CD4-positive, alpha-beta T cell treated with Interleukin-12 subunit alpha and Interleukin-12 subunit beta, for 1 hour (primary cell): ENCODE data around the gene RBP5.

ENCODE experiments used
- DNase-seq: peaks from one replicate; pipeline ENCODE4 v3.0.0-alpha.2; 2020

Gene RBP5

DNA sequence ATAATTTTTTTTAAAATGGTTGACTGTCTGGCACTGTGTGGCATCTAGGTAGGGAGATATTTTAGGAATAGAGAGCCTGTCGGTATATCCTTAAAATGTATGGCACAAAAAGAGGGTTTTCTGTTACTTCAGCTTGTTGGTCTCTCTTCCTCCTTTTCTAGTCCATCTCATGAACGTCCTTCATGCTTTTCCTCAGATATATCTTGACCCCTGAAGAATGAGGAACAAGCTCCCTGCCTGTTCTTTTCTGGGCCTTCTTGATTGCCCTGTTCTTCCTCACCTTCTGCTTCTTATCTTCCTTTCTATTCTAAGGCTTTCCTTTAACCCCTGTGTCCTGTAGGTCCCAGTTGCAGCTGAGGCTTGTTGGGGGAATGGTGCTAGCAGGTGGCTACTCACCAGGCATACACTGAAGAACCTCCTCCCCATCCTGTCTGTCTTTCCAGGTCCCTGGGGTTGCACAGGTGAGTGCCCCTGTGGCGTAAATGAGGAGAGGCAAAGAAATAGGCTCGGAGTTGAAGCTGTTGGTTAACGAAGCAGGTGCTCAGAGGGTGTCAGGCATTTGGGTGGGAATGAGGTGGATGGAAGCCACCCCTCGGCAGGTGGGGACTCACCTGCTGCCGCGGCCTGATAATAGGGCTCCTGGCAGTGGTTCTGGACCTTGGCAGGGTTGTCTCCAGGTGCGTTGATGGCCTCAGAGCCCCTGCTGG is 29.2 kb downstream of the RBP5 start:
- DNase-seq = no peak

DNA sequence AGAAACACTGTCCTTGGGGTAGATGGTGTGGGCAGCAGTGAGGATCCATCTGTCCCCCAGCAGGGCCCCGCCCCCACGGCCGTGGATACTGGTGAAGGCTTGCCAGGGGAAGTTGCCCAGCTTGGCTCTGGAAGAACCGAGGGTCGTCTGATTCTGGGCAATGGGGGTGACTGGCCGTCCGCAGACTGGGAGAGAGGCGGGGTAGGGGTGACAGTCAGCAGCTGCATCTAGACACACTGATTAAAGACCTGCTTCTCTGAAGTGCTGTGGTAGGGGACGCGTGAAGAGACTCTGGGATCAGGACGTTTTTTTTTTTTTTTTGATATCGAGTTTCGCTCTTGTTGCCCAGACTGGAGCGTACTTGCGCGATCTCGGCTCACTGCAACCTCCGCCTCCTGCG is 31.7 kb downstream of the RBP5 start:
- DNase-seq = no peak

DNA sequence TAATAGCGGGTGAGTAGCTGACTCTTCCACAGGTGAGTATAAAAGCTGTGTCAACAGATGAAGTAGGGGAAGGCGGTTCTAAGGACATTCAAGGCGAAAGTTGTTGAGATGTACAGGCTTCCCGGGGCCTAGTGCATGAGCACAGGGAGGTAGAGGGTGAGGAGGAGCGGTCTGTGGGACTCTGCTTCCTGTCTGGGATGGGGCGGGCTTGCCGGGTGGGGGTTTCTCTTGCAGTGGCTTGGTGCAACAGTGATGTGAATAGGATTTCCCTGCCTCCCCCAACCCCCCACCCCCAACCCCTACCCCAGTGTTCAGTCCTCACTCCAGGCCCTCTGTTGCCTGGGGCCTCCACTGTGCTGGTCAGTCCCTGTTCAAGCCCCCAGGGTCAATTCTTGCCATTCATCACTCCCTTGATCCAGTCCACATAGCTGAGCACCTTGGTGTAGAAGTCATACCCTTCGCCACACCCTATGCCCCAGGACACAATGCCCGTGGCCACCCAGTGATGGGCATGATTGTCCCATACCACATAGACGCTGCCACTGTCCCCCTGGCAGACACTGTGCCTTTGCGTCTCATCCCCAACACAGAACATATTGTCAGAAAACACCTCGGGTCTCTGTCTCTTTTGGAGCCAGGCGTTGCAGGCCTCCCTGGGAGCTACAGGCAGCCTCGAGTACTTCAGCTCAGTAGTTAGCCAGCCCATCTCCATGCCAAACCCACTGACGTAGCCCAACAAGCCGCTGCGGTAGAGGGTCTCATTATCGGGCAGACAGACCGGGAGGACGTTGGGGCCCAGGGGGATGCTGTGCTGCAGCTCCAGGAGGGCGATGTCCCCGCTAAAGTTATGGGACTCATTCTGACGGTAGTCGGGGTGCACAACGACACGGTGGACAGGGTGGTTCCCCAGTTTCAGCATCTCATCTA is 32.4 kb downstream of the RBP5 start:
- no peak for DNase-seq

DNA sequence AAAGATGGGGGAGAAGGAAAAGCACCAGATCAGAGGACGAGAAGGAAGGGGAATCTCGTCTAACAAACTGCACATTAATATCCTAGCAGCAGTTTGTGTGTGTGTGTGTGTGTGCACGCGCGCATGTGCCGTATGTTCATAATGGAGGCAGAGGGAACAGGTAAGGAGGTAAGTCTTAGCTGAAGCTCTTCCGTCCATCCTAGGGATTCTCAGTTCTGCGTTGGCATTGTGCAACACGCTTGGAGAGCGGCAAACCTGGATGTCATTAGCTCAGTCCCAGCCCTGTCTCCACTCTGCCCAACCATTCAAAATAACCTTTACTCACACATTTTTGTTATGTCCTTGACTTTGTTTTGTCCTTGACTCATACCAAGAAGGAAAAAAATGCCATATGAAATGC is 34.8 kb downstream of the RBP5 start:
- DNase-seq = no peak

DNA sequence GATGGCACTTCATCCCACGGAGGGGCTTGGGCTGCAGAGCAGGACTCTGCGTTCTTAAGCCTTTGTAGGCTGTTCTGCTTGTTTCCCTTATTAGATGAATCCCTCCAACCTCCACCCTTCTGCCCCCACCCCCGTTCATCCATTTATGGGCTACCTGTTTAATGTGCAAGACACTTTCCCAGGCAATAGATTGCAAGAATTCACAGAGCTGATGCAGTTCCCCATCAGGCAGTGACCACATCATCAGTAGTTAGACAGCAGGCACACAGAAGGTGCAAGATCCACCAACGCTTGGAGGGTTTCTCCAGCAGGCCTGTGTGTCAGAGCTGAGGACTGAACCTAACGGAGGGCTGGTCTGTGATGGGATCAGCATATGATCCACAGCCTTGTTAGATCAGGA is 35.2 kb downstream of the RBP5 start:
- no peak for DNase-seq

DNA sequence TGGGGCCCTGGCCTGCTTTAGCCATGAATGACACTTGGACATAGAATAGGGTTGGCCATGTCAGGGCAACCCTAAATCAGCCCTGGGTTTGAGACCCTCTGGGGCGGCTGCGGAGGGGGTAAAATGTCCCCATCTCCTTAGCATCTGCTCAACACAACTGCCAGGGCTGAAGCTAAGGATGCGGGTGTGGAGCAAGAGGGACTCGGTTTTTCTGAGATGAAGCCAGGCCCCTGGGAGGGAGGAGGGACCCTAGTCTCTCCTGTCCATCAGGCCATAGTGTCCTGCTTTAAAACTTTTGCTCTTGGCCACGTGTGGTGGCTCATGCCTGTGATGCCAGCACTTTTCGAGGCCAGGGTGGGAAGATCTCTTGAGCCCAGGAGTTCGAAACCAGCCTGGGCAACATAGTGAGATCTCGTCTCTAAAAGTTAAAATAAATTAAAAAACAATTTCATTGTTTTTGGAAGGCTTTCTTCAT is 35.7 kb downstream of the RBP5 start:
- no peak for DNase-seq

DNA sequence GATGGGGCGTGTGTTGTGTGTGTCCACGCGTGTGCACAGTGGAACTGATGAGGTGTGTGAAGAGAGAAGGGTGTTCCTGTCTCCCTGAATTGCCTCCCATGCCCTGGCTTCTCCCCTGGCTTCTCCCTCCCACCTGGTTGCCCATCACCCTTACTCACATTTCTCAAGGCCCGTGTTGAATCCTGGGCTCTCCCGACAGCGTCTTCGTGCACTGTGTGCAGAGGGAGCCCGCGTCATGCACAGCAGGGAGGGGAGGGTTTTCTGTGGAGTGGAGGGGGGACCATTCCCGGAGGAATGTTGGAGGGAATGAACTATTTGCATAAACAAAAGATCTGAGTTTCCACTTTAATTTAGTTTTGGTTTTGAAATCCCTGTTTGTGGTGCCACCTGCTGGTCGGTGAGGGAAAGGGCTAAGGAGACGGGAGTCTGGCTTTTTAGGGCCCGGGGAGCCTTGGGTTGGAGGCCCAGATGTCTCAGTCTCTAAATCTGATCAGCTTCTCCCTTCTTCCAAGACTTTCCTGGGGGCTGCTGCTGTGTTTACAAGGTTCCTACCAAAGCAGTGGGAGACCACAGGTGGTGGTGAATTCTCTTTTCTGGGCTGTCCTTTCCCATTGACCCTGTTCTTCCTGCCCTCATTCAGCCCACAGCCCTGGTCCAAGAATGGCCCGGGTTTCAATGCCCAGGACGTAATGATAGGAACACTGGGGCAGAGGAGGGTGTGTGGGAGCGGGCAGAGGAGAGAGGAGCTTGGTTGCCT is 36.3 kb downstream of the RBP5 start, which contains the start of gene C1R:
Gene C1R (minus strand): TSS at position 217 of the 757 bp plus-strand sequence. CDS start 57 bp downstream, at position 160.
- DNase-seq = peak; percentile 73

DNA sequence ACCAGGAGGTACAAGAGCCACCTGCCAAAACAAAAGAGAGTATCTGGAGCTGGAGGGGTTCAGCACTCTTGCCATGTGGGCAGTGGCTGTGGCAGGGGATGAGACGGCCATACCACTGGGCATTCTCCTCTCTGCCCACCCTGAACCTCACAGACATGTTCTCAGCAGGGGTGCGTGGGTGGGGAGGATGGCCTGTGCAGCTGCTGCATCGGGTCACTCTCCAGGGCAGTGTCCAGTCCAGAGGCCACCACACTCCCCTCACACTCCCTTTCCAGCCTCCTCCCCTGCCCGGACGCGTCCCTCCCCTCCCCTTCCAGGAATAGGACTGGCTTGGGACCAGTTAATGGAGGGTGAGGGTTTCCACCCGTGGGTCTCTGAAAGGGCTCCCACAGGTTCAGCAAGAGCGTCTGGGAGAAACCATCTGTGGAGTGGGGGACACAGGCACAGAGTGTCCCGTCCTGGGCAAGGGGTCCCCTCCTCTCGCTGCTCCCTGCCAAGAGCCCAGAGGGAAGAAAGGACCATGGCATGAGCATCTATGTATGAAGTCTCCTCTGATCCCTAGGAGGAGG is 36.9 kb downstream of the RBP5 start:
- no peak for DNase-seq

DNA sequence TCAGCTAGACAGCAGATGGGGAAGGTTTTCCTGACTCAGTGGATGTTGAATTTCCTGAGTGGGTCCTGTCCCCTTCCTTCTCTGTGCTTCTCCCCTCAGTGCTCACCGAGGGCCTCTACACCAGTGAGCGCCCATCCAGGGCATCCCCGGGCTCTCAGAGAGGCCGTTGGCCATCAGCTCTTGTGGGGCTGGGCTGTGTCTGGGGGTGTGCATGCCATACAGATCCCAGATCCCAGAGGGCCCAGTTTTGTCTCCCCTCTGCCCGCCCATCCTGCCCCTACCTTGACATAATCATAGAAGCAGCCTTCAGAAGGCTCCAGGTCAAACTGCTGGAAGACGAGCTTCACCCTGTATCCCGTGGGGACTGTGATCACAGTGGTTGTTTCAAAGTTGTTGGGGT is 37.5 kb downstream of the RBP5 start:
- DNase-seq = no peak

DNA sequence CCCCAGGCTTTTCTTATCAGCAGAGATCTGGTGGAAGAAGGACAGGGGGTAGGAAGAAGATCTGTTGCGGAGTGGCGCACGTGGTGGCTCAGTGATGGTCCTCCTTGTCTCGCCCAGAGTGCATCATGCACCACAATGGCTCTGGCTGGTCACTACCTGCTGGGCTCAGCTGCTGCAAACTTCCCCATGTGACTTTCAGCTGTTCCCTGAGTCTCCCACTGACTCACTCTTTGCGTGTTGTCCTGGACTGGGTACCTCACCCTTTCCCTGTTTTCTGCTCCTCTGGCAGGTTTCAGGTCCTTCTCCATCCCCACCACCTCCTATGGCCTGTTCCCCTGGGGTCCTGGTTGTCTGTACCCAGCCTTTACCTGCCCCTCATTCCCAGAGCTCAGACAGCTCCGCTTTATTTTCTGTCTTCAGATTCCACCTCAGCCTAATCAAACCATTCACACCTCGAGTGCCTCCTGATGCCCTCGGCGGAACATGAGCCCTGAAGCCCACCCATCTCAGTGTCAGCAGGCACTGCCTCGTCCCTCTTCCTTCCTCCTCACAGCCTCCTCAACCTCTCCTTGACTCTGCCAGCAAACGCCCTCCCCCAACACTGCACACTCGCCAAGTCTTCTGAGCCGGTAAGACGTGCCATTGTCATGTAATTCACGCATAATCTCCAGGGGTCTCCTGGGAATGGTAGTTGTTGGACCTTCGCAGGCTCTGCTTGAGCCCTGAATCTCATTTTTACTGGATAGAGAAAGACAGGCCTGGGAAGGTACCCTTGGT is 38.3 kb downstream of the RBP5 start:
- DNase-seq = no peak

DNA sequence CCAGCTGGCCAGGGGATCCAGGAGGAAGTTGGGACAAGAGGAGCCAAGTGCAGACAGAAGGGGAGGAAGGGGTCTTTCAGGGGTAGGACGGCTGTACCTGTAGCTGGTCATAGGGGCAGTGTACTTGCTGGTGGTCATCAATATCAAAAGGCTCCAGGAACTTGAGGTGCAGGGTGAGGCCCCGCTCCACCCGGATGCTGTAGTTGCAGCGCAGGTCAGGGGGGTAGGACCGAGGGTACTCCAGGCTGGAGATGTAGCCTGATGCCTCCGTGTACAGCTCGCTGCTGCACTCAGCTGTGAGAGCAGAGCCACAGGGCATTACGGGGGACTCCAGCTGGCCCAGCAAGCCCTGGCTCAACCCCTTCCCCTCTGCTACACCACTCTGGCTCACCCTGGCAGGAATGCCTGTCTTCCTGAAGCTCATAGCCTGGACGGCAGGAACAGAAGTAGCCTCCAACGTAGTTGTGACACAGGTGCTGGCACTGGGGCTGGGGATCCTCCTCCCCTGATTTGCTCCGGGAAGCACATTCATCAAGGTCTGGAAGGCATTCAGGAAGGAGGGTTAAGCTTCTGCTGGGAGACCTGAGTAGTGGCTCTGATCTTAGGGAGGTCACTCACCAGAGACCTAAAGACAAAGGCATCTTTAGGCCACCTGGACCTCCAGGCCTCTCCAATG is 39.4 kb downstream of the RBP5 start:
- DNase-seq = no peak

DNA sequence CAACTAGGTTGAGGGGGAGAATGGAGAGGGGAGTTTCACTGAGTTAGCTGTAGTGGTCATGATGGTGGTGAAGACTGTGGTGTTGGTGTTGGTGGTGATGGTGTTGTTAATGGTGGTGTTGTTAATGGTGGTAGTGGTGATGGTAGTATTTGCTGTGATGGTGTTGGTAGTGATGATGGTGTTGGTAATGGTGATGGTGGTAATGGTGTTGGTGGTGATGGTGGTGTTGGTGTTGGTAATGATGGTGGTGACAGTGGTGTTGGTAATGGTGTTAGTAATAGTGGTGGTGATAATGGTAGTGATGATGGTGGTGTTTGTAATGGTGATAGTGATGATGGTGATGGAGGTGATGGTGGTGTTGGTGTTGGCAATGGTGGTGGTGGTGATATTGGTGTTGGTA is 45.6 kb downstream of the RBP5 start:
- no peak for DNase-seq

DNA sequence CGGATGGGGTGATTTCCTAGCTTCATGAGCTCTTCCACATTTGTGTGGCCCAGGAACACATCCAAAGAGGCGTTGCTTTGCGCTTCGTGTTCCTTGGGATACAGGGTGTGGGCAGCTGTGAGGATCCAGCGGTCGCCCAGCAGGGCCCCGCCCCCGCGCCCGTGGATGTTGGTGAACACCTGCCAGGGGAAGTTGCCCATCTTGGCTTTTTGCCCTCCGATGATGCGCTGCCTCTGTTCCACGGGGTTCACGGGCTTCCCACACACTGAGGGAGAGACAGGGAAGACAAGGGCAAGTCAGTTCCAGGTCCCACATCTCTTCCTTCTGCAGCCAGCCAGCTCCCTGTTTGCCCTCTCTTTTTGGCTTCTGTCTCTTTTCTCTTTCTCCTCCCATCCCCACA is 47.7 kb downstream of the RBP5 start:
- no peak for DNase-seq

DNA sequence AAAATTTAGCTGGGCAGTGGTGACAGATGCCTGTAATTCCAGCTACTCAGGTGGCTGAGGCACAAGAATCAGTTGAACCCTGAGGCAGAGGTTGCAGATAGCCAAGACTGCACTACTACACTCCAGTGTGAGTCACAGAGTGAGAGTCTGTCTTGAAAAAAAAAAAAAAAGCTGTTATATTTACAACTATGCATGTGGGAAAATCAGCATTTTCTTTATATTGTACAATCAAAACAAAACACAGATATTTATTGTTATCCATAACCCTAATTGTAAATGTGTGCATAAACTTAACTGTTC is 48.9 kb downstream of the RBP5 start:
- no peak for DNase-seq

DNA sequence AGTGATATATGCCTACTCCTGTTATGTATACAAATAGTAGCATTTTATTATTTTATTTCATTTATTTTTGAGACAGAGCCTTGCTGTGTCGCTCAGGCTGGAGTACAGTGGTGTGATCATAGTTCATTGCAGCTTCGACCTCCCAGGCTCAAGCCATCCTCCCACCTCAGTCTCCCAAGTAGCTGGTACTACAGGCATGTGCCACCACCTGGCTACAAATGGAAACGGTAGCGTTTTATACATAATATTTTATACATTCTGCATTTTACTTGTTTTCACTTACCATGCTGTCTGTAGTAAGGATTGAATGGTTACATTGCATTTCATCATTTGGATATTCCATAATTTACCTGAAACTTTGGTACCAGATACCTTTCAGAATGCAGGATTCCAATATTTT is 50.5 kb downstream of the RBP5 start:
- DNase-seq = no peak

DNA sequence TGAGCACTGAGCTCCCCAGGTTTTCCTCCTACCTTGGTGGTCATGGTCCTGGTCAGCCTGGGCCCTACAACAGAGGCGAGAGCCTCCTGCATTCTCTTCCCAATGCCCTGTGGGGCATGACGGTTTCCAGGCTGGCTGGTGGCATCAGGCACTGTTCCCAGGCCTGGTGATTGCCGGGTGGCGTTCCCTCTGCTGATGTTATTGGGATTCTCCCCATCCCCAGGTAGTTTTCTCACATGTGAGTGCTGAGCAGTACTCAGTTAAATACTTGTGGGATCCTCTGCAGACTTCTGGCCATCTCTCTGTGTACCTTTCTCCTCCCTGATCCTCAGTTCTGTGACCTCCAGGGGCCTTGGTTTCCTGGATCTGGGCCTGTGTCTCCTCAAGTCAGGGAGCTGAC is 52.2 kb downstream of the RBP5 start:
- no peak for DNase-seq

DNA sequence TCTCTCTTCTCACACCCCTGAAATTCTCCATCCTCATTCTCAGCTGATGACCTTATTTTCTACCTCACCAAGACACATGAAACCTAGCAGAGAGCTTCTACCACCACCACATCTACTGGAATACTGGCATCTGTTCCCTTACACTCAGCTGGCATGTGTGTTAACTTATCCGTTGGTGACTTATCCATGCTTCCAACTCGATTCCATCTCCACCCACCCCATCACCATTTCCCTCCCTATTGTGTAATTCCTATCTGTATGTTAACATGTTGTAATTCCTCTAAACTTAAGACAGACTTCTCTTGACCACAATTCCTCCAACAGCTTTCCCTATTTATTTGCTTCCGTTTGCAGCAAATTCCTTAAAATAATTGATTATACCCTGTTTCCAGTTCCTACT is 52.8 kb downstream of the RBP5 start:
- no peak for DNase-seq

DNA sequence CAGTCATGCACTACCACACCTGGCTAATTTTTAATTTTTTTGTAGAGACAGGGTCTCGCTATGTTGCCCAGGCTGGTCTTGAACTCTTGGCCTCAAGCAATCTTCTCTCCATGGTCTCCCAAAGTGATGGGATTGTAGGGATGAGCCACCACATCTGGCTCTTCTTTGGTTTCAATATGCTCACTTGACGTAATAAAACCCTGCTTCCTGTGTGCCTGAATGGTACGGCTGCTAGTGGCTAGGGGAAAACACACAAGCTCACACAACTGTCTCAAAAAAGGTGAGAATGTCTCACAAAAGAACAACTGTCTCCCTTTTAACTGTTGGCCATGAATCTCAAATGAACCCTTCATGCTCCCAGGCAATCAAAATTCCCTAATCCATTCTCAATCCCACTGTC is 53.2 kb downstream of the RBP5 start:
- DNase-seq = no peak

DNA sequence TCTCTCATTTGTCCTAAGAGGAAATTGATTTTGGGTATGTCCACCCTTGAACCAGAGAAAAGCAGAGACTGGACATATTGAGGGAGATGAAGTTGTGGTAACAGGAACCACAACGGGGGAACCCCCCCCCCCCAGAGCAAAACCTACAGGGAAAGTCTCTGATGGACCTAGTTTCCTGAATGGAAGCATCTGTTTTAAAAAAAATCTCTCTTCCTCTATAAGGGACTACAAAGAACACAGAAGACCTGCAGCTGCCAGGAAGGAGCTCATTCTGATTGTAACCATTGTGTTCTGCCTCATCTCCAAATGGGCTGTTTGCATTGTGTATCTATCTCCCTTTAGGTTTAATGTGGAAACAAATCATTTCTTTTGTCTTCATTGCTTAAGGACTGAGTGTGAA is 54.7 kb downstream of the RBP5 start:
- no peak for DNase-seq
